Natural killer cell (primary cell): ENCODE results near the gene TCL1A. TPM values are rescaled to one million over a fixed set of nuclear protein-coding genes. Genes with fewer than 3 reads are reported as not detected.

ENCODE experiments used
- ATAC-seq, 3 donors: fragments of 150-1000 bp in 2 of 3; fragments of 200-7000 bp in 1 of 3; cut with Tn5 transposase; 1 replicate in 1 of 3; 2 replicates in 2 of 3; pipeline ENCODE4 v1.10.0; 2021; ENCODE audit warnings: mild to moderate bottlenecking in 2 of 3, moderate library complexity in 2 of 3
- DNase-seq, 2 donors: peaks; one replicate each; pipeline versions ENCODE4 v3.0.0 to v3.0.0-alpha.2; 2013 to 2021; ENCODE audit warnings: mixed read lengths in 1 of 2
- H3K27ac ChIP-seq: one replicate; pipeline ENCODE4 v1.5.1; 2013; ENCODE audit warnings: mild to moderate bottlenecking, low read length
- H3K27me3 ChIP-seq: one replicate; pipeline ENCODE4 v1.6.1; 2013; ENCODE audit warnings: low read length; ENCODE audit not compliant: control insufficient read depth, insufficient read depth
- H3K36me3 ChIP-seq: one replicate; pipeline ENCODE4 v1.6.1; 2013; ENCODE audit warnings: low read length; ENCODE audit not compliant: control insufficient read depth, insufficient read depth
- H3K4me1 ChIP-seq: one replicate; pipeline ENCODE4 v1.6.1; 2013; ENCODE audit warnings: low read length; ENCODE audit not compliant: control insufficient read depth, insufficient read depth
- H3K4me3 ChIP-seq: one replicate; pipeline ENCODE4 v1.5.1; 2013; ENCODE audit warnings: low read length
- H3K9me3 ChIP-seq: one replicate; pipeline ENCODE4 v1.6.1; 2013; ENCODE audit warnings: low read length; ENCODE audit not compliant: control insufficient read depth, insufficient read depth
- H3K27ac Mint-ChIP-seq, 2 donors: one replicate each; pipeline ENCODE4 v1.8.0; 2022; ENCODE audit warnings: mild to moderate bottlenecking in 2 of 2, mixed read lengths in 2 of 2, moderate library complexity in 1 of 2
- H3K27me3 Mint-ChIP-seq, 2 donors: one replicate each; pipeline ENCODE4 v1.8.0; 2022; ENCODE audit warnings: low read depth in 2 of 2, mixed read lengths in 2 of 2
- H3K36me3 Mint-ChIP-seq: one replicate; pipeline ENCODE4 v1.8.0; 2022; ENCODE audit warnings: mixed read lengths
- H3K4me1 Mint-ChIP-seq, 2 donors: one replicate each; pipeline ENCODE4 v1.8.0; 2022; ENCODE audit warnings: mixed read lengths in 2 of 2
- H3K4me3 Mint-ChIP-seq: one replicate; pipeline ENCODE4 v1.8.0; 2022; ENCODE audit warnings: mild to moderate bottlenecking, moderate library complexity, mixed read lengths
- H3K9me3 Mint-ChIP-seq, 2 donors: one replicate each; pipeline ENCODE4 v1.8.0; 2022; ENCODE audit warnings: mixed read lengths in 2 of 2
- WGBS: methylation state at CpG from one replicate; pipeline ENCODE4 v1.1.7; 2013; ENCODE audit warnings: missing lambda C conversion rate; ENCODE audit not compliant: insufficient coverage; 5-methylcytosine and 5-hydroxymethylcytosine counted together
- intact Hi-C: fragments of 100-400 bp; cut with micrococcal nuclease; formaldehyde crosslinking; loops from one replicate; pipeline ENCODE4 v1.14.2; 2022
- total RNA-seq, 4 donors: library from RNA; stranded (reverse); fragments of 120-200 nt in 1 of 4; gene quantifications; one replicate each; pipeline versions ENCODE4 v1.2.3 to v1.2.4, GENCODE V29; 2013 to 2022
- TF ChIP-seq, protein P1 (sequence below): fragments of 200-600 bp; IDR thresholded peaks from one replicate; pipeline ENCODE4 v1.8.0; 2022; ENCODE audit warnings: antibody characterized with exemption

The TCL1A gene
- total RNA-seq, 3 donors from 2014 or later (not counting 1 experiment from before 2014, with no cell fraction given), result 1.6 to 1.7 TPM; not detected in 1

DNA sequence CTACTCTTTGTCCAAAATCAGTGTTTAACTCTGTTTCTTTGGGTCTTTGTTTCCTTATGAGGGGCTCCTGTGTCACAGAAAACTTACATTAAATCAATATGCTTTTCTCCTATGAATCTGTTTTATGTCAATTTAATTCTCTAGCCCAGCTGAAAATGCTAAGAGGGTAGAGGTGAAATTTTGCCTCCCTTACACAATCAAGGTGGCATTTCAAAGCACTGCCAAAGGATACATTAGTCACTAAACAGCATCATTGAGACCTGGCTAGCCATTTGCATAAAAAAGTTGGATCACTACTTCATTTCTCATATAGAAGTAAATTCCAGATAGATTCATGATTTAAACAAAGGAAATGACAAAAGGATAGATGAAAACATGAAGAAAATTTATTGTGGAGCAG lies 15.6 kb downstream of the TCL1A start:
- intact Hi-C loops, result no loop called here
- no peaks in the 10 kb centered on the region for H3K36me3 Mint-ChIP-seq
- peaks cover 21 to 43% of the 10 kb centered on the region in 2 donors for H3K27me3 Mint-ChIP-seq
- DNase-seq (no peak), ATAC-seq (no peak)
- H3K27ac Mint-ChIP-seq, result no peak overlapping the region
- peaks cover 2% of the 10 kb centered on the region for H3K27me3 ChIP-seq
- no peaks in the 10 kb centered on the region for H3K36me3 ChIP-seq
- TF ChIP-seq, protein P1, sequence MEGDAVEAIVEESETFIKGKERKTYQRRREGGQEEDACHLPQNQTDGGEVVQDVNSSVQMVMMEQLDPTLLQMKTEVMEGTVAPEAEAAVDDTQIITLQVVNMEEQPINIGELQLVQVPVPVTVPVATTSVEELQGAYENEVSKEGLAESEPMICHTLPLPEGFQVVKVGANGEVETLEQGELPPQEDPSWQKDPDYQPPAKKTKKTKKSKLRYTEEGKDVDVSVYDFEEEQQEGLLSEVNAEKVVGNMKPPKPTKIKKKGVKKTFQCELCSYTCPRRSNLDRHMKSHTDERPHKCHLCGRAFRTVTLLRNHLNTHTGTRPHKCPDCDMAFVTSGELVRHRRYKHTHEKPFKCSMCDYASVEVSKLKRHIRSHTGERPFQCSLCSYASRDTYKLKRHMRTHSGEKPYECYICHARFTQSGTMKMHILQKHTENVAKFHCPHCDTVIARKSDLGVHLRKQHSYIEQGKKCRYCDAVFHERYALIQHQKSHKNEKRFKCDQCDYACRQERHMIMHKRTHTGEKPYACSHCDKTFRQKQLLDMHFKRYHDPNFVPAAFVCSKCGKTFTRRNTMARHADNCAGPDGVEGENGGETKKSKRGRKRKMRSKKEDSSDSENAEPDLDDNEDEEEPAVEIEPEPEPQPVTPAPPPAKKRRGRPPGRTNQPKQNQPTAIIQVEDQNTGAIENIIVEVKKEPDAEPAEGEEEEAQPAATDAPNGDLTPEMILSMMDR, result no peak
- H3K4me1 Mint-ChIP-seq, result no peaks in the 10 kb centered on the region
- no peaks in the 10 kb centered on the region for H3K9me3 Mint-ChIP-seq
- no peaks in the 10 kb centered on the region for H3K9me3 ChIP-seq
- H3K27ac ChIP-seq, result peak overlapping the region; percentile 61
- no peaks in the 10 kb centered on the region for H3K4me1 ChIP-seq
- no peak overlapping the region for H3K4me3 ChIP-seq
- H3K4me3 Mint-ChIP-seq, result no peak overlapping the region

DNA sequence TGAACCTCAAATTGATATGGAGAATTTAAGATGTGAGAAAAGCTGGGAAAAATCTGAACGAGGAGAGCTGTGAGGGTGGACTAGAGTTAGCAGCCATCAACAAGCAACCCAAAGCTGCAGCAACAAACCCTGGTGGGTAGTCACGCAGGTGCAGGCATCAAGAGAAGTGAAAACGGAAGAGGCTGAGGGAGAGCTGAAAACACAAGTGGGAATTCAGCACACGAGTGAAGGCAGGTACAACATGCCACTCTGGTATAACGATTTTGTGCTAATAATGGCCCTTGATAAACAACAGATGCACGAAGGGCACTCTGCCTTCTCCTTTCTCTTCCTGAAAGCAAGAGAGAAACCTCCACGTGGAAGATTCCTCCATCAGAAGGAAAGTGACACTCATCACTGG lies 16.2 kb downstream of the TCL1A start:
- no peaks in the 10 kb centered on the region for H3K36me3 Mint-ChIP-seq
- intact Hi-C loops, result no loop called here
- no peak overlapping the region for H3K27ac Mint-ChIP-seq
- ATAC-seq (no peak), DNase-seq (no peak)
- no peak overlapping the region for H3K4me3 Mint-ChIP-seq
- Histone ChIP-seq H3K9me3 (no peaks in the 10 kb centered on the region), H3K27ac (peak overlapping the region; percentile 61), H3K4me3 (no peak overlapping the region), H3K36me3 (no peaks in the 10 kb centered on the region), H3K4me1 (no peaks in the 10 kb centered on the region), H3K27me3 (peaks cover 2% of the 10 kb centered on the region)
- H3K4me1 Mint-ChIP-seq, result no peaks in the 10 kb centered on the region
- WGBS, result 56% methylated on average over 6 of the region's 7 CpGs
- H3K27me3 Mint-ChIP-seq, result peaks cover 21 to 43% of the 10 kb centered on the region in 2 donors
- TF ChIP-seq, protein P1, result no peak
- no peaks in the 10 kb centered on the region for H3K9me3 Mint-ChIP-seq

DNA sequence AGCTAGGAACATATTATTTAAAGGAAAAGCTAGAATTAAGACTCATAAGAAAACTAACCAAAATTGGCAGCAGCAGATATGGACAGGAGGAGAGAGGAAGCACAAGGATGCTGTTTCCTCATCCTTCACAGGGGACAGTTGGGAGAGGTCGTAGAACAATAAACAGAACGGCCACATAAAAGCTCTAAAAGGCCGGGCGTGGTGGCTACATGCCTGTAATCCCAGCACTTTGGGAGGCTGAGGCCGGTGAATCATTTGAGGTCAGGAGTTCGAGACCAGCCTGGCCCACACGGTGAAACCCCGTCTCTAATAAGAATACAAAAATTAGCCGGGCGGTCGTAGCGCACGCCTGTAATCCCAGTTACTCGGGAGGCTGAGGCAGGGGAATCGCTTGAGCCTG lies 17.2 kb downstream of the TCL1A start:
- H3K4me1 Mint-ChIP-seq, result no peaks in the 10 kb centered on the region
- 64% methylated on average over 15 of the region's 15 CpGs for WGBS
- H3K9me3 Mint-ChIP-seq, result no peaks in the 10 kb centered on the region
- H3K27me3 Mint-ChIP-seq, result peaks cover 16 to 50% of the 10 kb centered on the region in 2 donors
- H3K36me3 ChIP-seq, result no peaks in the 10 kb centered on the region
- no peaks in the 10 kb centered on the region for H3K9me3 ChIP-seq
- no peak overlapping the region for H3K4me3 ChIP-seq
- H3K4me1 ChIP-seq, result no peaks in the 10 kb centered on the region
- H3K27ac ChIP-seq, result no peak overlapping the region
- H3K4me3 Mint-ChIP-seq, result no peak overlapping the region
- H3K36me3 Mint-ChIP-seq, result no peaks in the 10 kb centered on the region
- intact Hi-C loops, result no loop called here
- TF ChIP-seq, protein P1, result no peak
- ATAC-seq (no peak), DNase-seq (no peak)
- H3K27ac Mint-ChIP-seq, result no peak overlapping the region
- peaks cover 2% of the 10 kb centered on the region for H3K27me3 ChIP-seq

DNA sequence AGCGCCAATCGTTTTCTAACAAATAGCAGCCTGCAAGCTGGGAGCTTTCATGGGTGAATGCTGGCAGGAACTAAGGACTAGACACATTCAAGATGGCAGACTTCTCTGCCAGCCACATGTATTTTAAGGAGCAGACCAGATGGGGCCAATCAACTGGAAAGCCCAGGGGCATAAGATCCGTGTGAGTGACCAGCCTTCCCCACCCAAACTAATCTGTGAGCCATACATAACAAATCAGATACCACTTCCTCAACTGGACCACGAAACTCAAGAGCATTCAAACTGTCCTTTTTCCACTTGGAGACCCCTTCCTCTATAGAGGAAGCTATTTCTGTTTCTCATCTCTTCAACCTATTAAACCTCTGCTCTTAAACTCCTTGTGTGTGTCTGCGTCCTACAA lies 18.0 kb downstream of the TCL1A start:
- Histone ChIP-seq H3K27me3 (no peaks in the 10 kb centered on the region), H3K27ac (no peak overlapping the region), H3K9me3 (no peaks in the 10 kb centered on the region), H3K4me1 (no peaks in the 10 kb centered on the region), H3K36me3 (no peaks in the 10 kb centered on the region), H3K4me3 (no peak overlapping the region)
- Mint-ChIP-seq H3K36me3 (no peaks in the 10 kb centered on the region), H3K4me1 (no peaks in the 10 kb centered on the region), H3K9me3 (no peaks in the 10 kb centered on the region), H3K4me3 (no peak overlapping the region), H3K27me3 (peaks cover 16 to 47% of the 10 kb centered on the region in 2 donors), H3K27ac (no peak overlapping the region)
- ATAC-seq (no peak), DNase-seq (no peak)
- WGBS, result 55% methylated on average over 5 of the region's 5 CpGs
- TF ChIP-seq, protein P1, result no peak
- intact Hi-C loops, result no loop called here
